Panc1 (cell line): ENCODE data around the gene AP5B1.

Experiments
- CTCF ChIP-seq: fragments of 450-650 bp; IDR thresholded peaks from 2 replicates; pipeline ENCODE4 v1.5.1; 2017; ENCODE audit warnings: mild to moderate bottlenecking
- POLR2AphosphoS5 ChIP-seq: IDR thresholded peaks from 2 replicates; pipeline ENCODE4 v1.6.1; 2012; ENCODE audit warnings: mild to moderate bottlenecking, low read depth, low read length, moderate library complexity
- REST ChIP-seq, 2 experiments: IDR thresholded peaks; 2 replicates each; pipeline ENCODE4 v1.6.1; 2011 to 2012; ENCODE audit warnings: low read depth in 2 of 2, control low read depth in 1 of 2, low read length in 1 of 2, mild to moderate bottlenecking in 1 of 2, moderate library complexity in 1 of 2; ENCODE audit not compliant: insufficient read depth in 1 of 2
- SIN3A ChIP-seq: IDR thresholded peaks from 2 replicates; pipeline ENCODE4 v1.6.1; 2012; ENCODE audit warnings: low read depth, mild to moderate bottlenecking, low read length, moderate library complexity, borderline replicate concordance; ENCODE audit not compliant: insufficient read depth
- TCF7L2 ChIP-seq: IDR thresholded peaks from 2 replicates; pipeline ENCODE4 v1.6.1; 2011; ENCODE audit warnings: mild to moderate bottlenecking, low read depth, low read length, inconsistent platforms

GRCh38 chr11:65744699-65745042 is 36.1 kb downstream of the AP5B1 start:
- TF ChIP-seq CTCF (peak; percentile 64), POLR2AphosphoS5 (no peak), REST (IDR thresholded peaks at IDR 0.05; ENCODE audit: insufficient read depth in 1 of 2, low read depth in 2 of 2, low read length in 1 of 2) (no peak), SIN3A (no peak), TCF7L2 (no peak)
